Cardiac muscle cell (in vitro differentiated cells and primary cell): ENCODE data around the gene LGSN. TPM values are rescaled to one million over a fixed set of nuclear protein-coding genes. Genes with fewer than 3 reads are reported as not detected.
"Not testable (repeated sequence)": the region's sequence is repeated elsewhere in the genome, so short reads cannot be mapped to it uniquely, and the experiment has no call there.

Experiments used
- DNase-seq, 2 donors: peaks; one replicate each; pipeline versions ENCODE4 v3.0.0 to v3.0.0-alpha.2; 2010 to 2017; ENCODE audit warnings: low read depth in 1 of 2, low spot score in 1 of 2
- H3K27ac ChIP-seq: fragments of 200-600 bp; sonication (generic); 2 replicates; pipeline ENCODE4 v1.5.1; 2016
- H3K27me3 ChIP-seq: fragments of 200-600 bp; sonication (generic); 2 replicates; pipeline ENCODE4 v1.6.0; 2016; ENCODE audit warnings: control low read depth
- H3K36me3 ChIP-seq: fragments of 200-600 bp; sonication (generic); 2 replicates; pipeline ENCODE4 v1.5.1; 2016; ENCODE audit warnings: control low read depth
- H3K4me1 ChIP-seq: fragments of 200-600 bp; sonication (generic); 2 replicates; pipeline ENCODE4 v1.8.1; 2017; ENCODE audit warnings: low read depth, mild to moderate bottlenecking, mixed run types
- H3K4me3 ChIP-seq: fragments of 200-600 bp; sonication (generic); 2 replicates; pipeline ENCODE4 v1.5.1; 2016; ENCODE audit warnings: mild to moderate bottlenecking
- H3K9me3 ChIP-seq: fragments of 200-600 bp; sonication (generic); 2 replicates; pipeline ENCODE4 v1.5.1; 2017; ENCODE audit warnings: low read depth, mild to moderate bottlenecking, control low read depth
- CTCF ChIP-seq: IDR thresholded peaks from 2 replicates; pipeline ENCODE4 v1.5.1; 2012; ENCODE audit warnings: low read depth, mild to moderate bottlenecking, low read length
- polyA plus RNA-seq: library from polyadenylated mRNA; unstranded; fragments of >200 nt; fragmentation: Nextera tagmentation; extraction: Ambion mirVana; gene quantifications from 2 replicates; pipeline ENCODE4 v1.2.1, GENCODE V29; 2016
- total RNA-seq: library from RNA; depleted of rRNA; stranded (reverse); fragments of >200 nt; gene quantifications from 2 replicates; pipeline ENCODE4 v1.2.3, GENCODE V29; 2016

Gene LGSN
- total and polyA plus RNA-seq, 2 experiments from 2014 or later = not detected

- no peak for DNase-seq
- no peaks in the 10 kb centered on the region for H3K4me1 ChIP-seq
- H3K36me3 ChIP-seq = no peaks in the 10 kb centered on the region
- no peak overlapping the region for H3K27ac ChIP-seq
- no peak for TF ChIP-seq CTCF
- no peaks in the 10 kb centered on the region for H3K9me3 ChIP-seq
- no peaks in the 10 kb centered on the region for H3K27me3 ChIP-seq
- no peak overlapping the region for H3K4me3 ChIP-seq
These were observed 26.5 kb upstream of the LGSN start for GRCh38 chr6:63346217-63346835.

GRCh38 chr6:63340351-63340750 lies 20.6 kb upstream of the LGSN start:
- no peaks in the 10 kb centered on the region for H3K27me3 ChIP-seq

GRCh38 chr6:63334652-63335051 lies 14.9 kb upstream of the LGSN start:
- not testable (repeated sequence) for DNase-seq, H3K27me3 ChIP-seq, H3K27ac ChIP-seq, H3K4me1 ChIP-seq, H3K4me3 ChIP-seq, H3K36me3 ChIP-seq, H3K9me3 ChIP-seq

More at GRCh38 chr6:63340351-63340750, 20.6 kb upstream of the LGSN start:
- Histone ChIP-seq H3K27ac (no peak overlapping the region), H3K4me3 (no peak overlapping the region), H3K9me3 (no peaks in the 10 kb centered on the region), H3K36me3 (no peaks in the 10 kb centered on the region), H3K4me1 (no peaks in the 10 kb centered on the region)
- TF ChIP-seq CTCF = no peak
- DNase-seq = no peak

- Histone ChIP-seq H3K4me1 (no peaks in the 10 kb centered on the region), H3K4me3 (no peak overlapping the region), H3K27me3 (no peaks in the 10 kb centered on the region), H3K27ac (no peak overlapping the region), H3K36me3 (no peaks in the 10 kb centered on the region), H3K9me3 (no peaks in the 10 kb centered on the region)
- TF ChIP-seq CTCF = no peak
- no peak for DNase-seq
These were observed 13.7 kb upstream of the LGSN start for GRCh38 chr6:63333440-63333839.

GRCh38 chr6:63326630-63327029 lies 6.8 kb upstream of the LGSN start:
- not testable (repeated sequence) for H3K36me3 ChIP-seq, H3K4me1 ChIP-seq, H3K4me3 ChIP-seq, H3K27me3 ChIP-seq, H3K27ac ChIP-seq, H3K9me3 ChIP-seq, DNase-seq

GRCh38 chr6:63322981-63323380 lies 3.2 kb upstream of the LGSN start:
- Histone ChIP-seq H3K27me3 (no peaks in the 10 kb centered on the region), H3K4me1 (no peaks in the 10 kb centered on the region), H3K4me3 (no peak overlapping the region), H3K9me3 (no peaks in the 10 kb centered on the region), H3K27ac (no peak overlapping the region), H3K36me3 (no peaks in the 10 kb centered on the region)
- DNase-seq = no peak
- TF ChIP-seq CTCF = no peak

GRCh38 chr6:63321821-63322220 lies 2.0 kb upstream of the LGSN start:
- Histone ChIP-seq H3K9me3 (no peaks in the 10 kb centered on the region), H3K27me3 (no peaks in the 10 kb centered on the region), H3K36me3 (no peaks in the 10 kb centered on the region), H3K4me1 (no peaks in the 10 kb centered on the region), H3K4me3 (no peak overlapping the region), H3K27ac (no peak overlapping the region)
- DNase-seq = no peak
- TF ChIP-seq CTCF = no peak
